Mammary epithelial cell (primary cell): ENCODE results near the gene SARDH.

Source experiments
- CTCF ChIP-seq, 2 donors: IDR thresholded peaks in 1 of 2; conservative IDR thresholded peaks in 1 of 2; 2 replicates each; pipeline ENCODE4 v1.5.1; 2011 to 2012; ENCODE audit warnings: inconsistent platforms in 2 of 2, low read length in 2 of 2, mild to moderate bottlenecking in 2 of 2, control low read depth in 1 of 2, low read depth in 1 of 2; ENCODE audit not compliant: insufficient read depth in 1 of 2; ENCODE audit errors: extremely low read depth in 1 of 2
- EZH2 ChIP-seq: IDR thresholded peaks from 2 replicates; pipeline ENCODE4 v1.6.1; 2012; ENCODE audit warnings: low read length, inconsistent platforms, borderline replicate concordance

GRCh38 chr9:133614056-133614455 is 124.1 kb downstream of the SARDH start:
- TF ChIP-seq EZH2 = no peak
- no peak for TF ChIP-seq CTCF (conservative IDR thresholded peaks at IDR 0.05 in 1 of 2, IDR thresholded peaks at IDR 0.05 in 1 of 2; ENCODE audit: extremely low read depth in 1 of 2, insufficient read depth in 1 of 2, low read depth in 1 of 2, low read length in 2 of 2)
